ENCODE measurements around the gene NFKBIZ.
"Not testable (repeated sequence)": the region's sequence is repeated elsewhere in the genome, so short reads cannot be mapped to it uniquely, and the experiment has no call there.

Gene NFKBIZ

GRCh38 chr3:101879102-101879501, 29.8 kb downstream of the NFKBIZ start:
- DNase-seq, result no peak

- no peak for DNase-seq
Measured at GRCh38 chr3:101879623-101880284, 30.4 kb downstream of the NFKBIZ start.

GRCh38 chr3:101884776-101885175, 35.5 kb downstream of the NFKBIZ start:
- no peak for DNase-seq

GRCh38 chr3:101885584-101885983, 36.3 kb downstream of the NFKBIZ start:
- DNase-seq, result not testable (repeated sequence)

GRCh38 chr3:101886626-101887025, 37.3 kb downstream of the NFKBIZ start:
- DNase-seq, result no peak

- no peak for DNase-seq
Measured at GRCh38 chr3:101888653-101889052, 39.3 kb downstream of the NFKBIZ start.

- no peak for DNase-seq
Measured at GRCh38 chr3:101890716-101891115, 41.4 kb downstream of the NFKBIZ start.

- no peak for DNase-seq
Measured at GRCh38 chr3:101892648-101893047, 43.3 kb downstream of the NFKBIZ start.

GRCh38 chr3:101896083-101896757, 46.9 kb downstream of the NFKBIZ start:
- DNase-seq, result no peak

GRCh38 chr3:101897013-101897412, 47.7 kb downstream of the NFKBIZ start:
- no peak for DNase-seq

- no peak for DNase-seq
Measured at GRCh38 chr3:101898039-101898438, 48.7 kb downstream of the NFKBIZ start.

- DNase-seq, result no peak
Measured at GRCh38 chr3:101898752-101899169, 49.4 kb downstream of the NFKBIZ start.

GRCh38 chr3:101900316-101900715, 51.0 kb downstream of the NFKBIZ start:
- DNase-seq, result no peak

- no peak for DNase-seq
Measured at GRCh38 chr3:101900736-101901135, 51.4 kb downstream of the NFKBIZ start.

- DNase-seq, result no peak
Measured at GRCh38 chr3:101902041-101902440, 52.7 kb downstream of the NFKBIZ start.

GRCh38 chr3:101903451-101903871, 54.1 kb downstream of the NFKBIZ start:
- no peak for DNase-seq

GRCh38 chr3:101905573-101905972, 56.3 kb downstream of the NFKBIZ start:
- not testable (repeated sequence) for DNase-seq

Data from CD4-positive, alpha-beta T cell treated with Interleukin-6 for 4 hours (primary cell).